SH-SY5Y (cell line): Measurements from ENCODE around the gene CXorf38.

Source experiments
- GATA2 ChIP-seq: IDR thresholded peaks from 2 replicates; pipeline ENCODE4 v1.6.1; 2011; ENCODE audit warnings: mild to moderate bottlenecking, low read depth, low read length
- GATA3 ChIP-seq: IDR thresholded peaks from 2 replicates; pipeline ENCODE4 v1.6.1; 2011; ENCODE audit warnings: low read depth, mild to moderate bottlenecking, low read length, moderate library complexity

GRCh38 chrX:40579141-40579540, 68.2 kb downstream of the CXorf38 start:
- no peak for TF ChIP-seq GATA2
- no peak for TF ChIP-seq GATA3
